T-helper 9 cell (primary cell): ENCODE measurements around the gene SHPK.

Source experiments
- DNase-seq: peaks from one replicate; pipeline ENCODE4 v3.0.0-alpha.2; 2020

The SHPK gene

DNA sequence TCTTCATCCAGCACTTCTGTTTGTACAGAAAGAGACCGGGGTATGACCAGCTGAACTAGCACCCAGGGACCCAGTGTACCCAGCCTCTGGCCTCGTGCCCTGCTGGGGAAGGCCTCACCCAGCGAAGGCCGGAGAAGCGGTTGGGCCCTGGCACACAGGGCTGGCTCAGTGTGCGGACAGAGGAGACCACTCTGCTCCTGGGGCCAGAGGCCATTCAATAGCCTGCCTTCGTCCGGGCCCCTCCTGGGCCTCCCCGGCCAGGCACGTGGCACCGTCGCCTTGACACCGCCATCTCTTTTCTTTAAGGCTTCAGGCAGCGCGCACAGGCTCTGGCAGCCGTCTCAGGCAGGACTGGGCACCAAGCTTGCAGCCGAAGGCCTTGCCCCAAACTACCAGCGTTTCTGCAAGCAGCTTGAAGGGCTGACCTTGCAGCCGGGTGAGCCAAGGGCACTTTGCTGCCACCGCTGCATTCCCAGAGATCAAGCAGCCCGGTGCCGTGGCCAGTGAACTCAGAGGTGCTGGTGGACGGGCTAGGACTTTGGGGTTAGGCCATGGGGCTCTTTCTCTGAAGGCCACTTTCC lies 24.4 kb upstream of the SHPK start:
- DNase-seq, result no peak

DNA sequence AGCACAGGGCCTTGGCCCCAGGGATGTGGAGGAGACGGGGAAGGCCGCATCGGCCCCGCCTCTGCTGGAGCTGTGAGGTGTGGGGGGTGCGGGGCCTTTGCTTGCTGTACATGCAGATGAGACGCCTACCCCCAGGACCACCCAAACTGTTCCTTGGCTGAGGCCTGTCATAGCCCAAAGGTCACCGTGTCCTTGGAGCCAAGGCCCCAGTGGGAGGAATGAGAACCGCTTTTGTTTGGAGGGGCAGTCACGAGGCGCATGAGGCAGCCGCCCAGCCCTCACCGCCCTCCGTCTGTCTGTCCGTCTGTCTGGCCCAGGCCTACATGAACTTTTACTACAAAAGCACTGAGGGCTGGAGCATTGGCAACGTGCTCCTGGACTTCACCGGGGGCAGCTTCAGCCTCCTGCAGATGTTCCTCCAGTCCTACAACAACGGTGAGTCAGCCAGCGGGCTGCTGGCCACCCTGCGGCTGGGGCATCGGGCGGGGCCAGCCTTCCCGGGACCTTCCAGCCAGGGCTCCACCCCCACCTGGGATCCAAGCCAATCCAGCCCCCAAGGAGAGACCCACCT lies 23.6 kb upstream of the SHPK start:
- no peak for DNase-seq

DNA sequence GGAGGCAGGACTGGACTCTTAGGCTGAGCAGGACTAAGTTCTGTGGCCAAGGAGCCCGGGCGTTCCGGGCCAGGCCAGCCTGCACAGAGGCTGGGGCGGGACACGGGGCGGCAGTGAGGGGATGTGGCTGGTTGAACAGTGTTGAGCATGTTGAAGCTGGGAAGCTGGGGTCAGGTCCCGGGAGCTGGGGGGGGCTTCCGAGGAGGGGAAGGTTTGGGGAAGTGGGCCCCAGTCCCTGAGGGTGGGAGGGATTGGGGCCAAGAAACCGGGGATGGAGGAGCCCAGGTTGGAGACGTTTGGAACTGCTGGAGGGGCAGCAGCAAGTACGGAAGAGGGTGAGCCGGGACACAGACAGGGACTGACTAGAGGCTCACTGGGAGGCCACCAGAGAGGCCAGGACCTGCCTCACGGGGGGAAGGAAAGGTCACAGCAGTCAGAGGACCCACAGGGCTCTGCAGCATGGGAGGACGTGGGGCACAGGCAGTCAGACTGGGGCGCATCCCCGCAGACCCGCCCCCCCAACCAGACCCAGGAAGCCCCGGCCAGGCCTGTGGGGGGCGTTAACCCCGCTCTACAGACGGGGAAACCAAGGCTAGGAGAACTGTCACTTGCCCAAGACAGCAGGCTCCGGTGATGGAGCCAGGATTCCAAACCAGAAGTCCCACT lies 22.9 kb upstream of the SHPK start:
- no peak for DNase-seq

DNA sequence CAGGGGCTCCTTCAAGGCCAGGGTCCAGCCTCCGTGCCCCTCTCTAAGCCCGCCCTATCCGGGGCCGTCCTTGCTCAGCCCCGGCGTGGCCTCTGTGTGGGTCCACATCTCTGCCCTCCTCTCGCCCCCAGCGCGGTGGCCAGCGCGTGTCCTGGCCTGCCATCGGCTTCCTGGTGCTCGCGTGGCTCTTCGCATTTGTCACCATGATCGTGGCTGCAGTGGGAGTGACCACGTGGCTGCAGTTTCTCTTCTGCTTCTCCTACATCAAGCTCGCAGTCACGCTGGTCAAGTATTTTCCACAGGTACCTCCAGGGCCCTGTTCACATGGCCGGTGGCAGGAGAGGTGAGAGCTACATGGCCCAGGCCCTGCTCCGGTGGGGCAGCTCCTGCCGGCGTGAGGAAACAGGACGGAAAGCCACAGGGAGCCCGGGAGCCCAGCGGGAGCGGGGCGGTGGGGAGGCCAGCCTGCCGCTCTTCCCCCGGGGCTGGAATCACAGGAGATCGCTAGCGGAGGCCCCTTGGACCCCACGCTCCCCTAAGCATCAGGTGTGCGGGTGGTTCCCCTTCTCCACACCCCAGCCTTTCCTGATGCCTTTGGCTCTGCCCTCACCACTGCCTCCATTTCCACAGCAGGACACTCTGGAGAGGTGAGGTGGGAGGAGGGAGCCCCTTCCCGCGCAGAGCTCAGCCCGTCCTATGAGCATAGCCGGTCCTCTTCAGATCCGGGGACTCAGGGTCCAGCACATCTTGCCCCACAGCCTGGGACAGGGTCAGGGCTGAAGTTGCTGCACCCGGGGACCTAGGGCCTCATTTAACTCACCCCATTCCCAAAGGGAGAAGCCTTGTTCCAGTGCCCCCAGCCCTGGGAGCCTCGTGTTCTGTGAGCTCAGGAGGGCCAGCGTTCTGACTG lies 22.1 kb upstream of the SHPK start:
- no peak for DNase-seq

DNA sequence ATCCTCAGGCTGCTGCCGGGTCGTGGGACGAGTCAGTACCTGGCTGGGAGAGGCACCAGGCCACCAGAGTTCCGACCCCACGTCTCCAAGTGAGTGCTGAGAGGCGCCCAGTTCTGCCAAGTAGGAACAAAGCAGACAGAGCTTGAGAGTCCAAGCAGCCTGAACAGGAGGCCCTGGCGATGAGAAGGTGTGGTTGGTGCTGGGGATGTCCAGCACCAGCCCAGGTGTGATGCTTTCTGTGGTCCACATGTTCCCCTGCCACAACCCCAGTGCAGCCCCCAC lies 21.5 kb upstream of the SHPK start:
- no peak for DNase-seq

DNA sequence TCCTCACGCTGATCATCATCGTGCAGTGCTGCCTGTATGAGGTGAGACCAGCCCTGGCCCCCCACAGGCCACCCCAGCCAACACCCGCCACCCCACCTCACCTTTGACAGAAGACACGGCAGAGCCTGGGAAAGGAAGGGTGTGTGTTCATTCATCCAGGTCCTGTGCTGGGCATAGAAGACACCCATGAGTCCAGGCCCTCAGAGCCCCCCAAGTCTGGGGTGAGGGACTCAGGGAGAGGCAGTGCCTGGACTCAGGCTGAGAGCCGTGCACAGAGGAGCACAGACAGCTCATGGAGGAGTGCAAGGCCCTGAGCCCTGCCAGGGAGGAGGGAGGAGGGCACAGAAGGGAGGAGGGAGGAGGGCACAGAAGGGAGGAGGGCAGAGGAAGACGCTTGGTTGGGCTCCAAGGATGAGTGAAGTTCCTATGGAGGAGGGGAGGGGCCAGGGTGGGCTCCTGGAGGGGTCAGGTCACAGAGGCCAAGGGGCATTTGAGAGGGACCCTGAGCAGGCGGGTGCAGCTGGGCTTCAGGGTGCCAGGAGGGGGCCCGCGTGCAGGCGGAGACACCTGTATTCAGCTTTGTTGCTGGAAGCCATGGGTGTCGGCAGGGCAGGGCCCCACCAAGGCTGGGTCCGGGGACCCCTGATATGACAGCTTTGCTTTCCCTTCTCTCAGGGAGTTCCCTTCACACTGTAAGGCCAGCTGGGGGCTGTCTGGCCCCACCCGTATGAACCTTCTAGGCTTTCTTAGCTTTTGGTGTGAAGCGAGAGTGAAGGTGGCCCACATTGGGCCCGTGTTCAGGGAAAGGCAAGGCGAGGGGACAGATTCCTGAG lies 20.9 kb upstream of the SHPK start:
- no peak for DNase-seq

DNA sequence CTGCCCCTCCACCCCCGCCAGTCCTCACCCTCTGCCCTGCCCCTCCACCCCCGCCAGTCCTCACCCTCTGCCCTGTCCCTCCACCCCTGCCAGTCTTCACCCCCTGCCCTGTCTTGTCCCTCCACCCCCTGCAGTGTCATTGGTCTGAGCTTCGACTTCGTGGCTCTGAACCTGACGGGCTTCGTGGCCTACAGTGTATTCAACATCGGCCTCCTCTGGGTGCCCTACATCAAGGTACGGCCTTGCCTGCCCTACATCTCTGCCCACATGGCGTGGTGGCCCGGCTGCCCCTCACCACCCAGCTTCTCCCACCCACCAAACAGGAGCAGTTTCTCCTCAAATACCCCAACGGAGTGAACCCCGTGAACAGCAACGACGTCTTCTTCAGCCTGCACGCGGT lies 20.3 kb upstream of the SHPK start:
- DNase-seq, result no peak

DNA sequence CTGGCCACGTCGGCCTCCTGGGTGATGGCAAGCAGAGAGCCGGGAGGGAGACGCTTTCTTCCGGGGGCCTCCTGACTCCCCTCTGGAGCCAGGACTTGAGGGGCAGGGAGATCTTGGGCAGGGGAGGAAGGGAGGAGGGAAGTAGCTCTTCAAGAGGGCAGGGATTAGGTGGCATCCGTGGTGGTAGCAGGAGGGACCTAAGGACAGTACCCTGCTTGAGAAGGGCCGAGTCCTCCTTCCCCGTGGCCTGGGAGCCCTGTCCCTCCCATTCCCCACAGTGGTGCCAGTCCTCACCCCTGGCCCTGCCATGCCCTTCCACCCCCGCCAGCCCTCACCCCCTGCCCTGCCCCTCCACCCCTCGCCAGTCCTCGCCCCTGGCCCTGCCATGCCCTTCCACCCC lies 19.7 kb upstream of the SHPK start:
- DNase-seq, result no peak

DNA sequence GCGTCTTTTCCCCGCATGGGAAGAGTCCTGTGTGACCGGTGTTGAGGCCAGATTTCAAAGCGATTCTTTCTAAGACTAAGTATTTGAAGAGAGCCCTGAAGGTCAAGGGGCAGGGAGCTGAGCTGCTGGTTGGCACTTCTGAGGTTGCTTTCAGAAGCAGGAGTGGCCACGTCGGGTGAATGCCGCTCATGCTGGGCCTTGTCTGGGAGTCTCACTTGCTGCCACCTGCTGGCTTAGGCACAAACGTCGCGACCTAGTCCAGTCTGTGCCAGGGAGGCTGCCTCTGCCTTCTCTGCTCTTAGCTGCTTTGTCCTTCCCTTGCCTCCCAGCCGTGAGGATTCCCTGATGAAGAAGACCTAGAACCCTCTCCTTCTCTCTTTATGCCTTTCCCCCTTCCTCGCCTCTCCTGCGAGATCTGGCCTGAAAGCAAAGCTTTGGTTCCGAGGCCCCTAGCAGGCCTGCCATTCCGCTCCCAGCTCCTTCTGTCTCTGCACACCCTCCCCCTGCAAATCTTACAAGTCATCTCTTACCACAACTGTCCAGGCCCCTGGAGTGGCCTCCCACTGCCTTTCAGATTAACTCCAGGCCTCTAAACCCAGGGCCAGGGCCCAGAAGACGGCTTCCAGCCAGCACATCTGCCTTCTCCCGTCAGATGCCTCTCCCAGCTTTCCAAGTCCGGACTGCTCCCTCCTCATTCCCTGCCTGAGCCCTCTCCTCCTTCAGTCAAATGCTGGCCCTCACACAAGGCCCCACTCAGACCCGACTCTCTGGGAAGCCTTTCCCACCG lies 11.9 kb upstream of the SHPK start:
- no peak for DNase-seq

DNA sequence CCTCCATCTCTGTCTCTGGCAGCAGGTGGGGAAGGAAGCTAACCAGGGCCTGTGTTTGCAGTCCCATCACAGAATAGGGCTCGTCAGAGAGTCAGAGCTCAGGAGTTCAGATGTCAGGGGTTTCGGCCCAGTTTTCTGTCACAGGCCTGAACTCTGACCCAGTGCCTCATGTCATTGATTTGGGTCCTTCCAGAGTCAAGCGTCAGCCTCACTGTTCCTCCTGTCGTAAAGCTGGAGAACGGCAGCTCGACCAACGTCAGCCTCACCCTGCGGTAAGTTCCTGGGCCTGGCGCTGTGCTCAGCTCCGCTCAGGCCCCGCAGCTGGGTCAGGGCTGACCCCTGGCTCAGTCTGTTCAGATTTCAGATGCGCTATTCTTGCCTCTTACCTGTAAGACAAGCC lies 11.2 kb upstream of the SHPK start:
- no peak for DNase-seq

DNA sequence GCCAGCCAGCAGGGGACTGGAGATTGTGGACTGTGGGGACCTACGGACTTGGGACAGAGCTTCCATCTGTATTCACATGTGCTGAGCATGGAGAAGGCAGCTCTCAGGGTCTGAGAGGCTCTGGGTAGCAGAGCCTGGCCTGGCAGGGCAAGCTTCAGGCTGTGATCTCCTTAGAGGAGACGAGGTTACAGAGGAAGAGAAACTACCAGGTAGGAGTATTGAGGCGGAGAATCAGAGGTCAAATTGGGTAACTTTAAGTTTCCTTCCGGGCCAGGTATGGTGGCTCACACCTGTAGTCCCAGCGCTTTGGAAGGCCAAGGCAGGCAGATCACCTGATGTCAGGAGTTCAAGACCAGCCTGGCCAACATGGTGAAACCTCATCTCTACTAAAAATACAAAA lies 9.3 kb upstream of the SHPK start:
- no peak for DNase-seq

DNA sequence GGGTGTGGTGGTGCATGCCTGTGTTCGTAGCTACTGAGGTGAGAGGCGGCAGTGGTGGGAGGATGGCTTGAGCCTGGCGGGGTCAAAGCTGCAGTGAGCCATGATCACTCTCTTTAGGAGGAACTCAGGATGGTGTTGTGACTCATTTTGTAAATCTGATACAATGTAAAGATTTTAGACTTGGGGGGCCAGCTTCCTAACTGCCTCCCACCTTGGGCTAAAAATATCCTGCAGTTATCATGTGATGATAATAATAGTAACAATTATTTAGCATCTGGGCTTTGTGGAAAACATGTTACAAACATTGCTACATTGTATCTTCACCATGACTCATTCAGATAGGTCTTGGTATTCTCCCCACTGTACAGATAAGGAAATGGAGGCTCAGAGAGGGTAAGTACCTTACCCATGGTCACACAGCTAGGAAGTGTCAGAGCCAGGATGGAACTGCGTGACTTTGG lies 7.9 kb upstream of the SHPK start:
- DNase-seq, result no peak

DNA sequence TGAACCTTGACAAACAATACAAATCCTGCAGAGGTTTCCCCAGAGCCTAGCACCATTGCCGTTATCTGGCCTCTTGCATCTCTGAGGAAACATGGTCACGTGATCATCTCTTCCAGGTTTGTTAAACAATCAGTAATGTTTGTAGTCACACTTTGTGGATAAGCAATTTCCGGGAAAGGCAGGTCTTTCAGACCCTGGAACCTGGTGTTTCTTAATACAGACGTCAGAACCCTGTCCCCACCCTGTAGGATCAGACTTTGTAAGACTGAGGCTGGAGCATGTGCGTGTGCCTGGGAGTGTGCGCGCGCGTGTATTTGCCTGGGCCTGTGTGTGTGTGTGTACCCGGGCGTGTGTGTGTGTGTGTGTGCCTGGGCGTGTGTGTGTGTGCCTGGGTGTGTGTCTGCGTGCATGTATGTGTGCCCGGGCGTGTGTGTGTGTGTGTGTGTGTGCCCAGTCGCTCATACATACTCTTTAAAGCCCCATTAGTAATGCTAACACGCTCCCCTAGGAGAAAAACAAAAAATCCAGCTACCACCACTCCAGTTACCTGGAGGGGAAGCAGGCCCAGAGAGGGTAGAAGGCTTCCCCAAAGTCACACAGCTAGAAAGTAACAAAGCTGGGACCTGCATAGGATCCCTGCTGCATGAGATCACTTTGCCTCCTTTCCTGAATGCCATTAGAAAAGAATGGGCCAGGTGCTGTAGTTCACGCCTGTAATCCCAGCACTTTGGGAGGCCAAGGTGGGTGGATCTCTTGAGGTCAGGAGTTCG lies 5.9 kb upstream of the SHPK start:
- DNase-seq, result no peak

DNA sequence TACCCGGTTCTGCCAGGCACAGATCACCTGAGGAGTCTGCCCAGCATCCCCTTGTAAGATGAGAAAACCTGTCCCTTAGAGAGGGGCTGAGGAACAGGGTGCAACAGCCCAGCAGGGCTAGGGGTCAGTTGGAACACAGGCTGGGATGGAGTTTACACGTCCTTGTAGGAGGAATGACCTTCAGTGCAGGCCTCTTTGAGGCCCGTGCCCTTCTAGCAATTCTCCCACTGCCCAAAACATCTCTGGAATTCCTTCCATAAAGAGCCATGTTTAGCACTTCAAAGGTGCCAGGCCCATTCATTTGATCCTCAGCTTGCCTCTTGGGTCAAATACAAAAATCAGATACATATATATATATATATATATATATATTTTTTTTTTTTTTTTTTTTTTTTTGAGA lies 5.0 kb upstream of the SHPK start:
- no peak for DNase-seq

DNA sequence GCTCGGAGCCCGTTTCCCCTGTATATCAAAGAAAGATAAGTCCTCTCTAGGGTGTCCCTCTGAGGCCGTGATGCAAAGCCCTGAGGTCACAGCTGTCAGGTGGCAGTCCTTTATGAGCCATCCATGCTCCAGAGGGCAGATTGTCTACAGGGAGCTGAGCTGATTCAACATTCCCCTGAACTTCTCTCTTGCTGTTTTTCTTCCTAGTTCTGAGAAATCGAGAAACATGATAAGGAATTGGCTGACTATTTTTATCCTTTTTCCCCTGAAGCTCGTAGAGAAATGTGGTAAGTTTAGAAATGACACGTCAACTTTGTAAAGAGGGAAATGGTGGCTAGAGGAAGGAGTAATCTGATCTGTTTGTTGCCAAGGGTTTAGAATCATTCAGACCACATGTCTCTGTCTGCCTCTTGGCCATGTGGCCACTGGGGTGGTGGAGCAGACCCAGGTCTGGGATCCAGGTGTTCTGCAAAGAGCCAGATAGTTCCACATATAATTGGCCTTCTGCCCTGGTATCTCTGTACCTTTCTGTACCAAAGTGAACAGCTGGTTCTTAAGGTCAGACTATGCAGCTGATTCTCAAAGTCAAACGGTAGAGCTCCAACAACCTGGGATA lies 4.0 kb upstream of the SHPK start:
- no peak for DNase-seq

DNA sequence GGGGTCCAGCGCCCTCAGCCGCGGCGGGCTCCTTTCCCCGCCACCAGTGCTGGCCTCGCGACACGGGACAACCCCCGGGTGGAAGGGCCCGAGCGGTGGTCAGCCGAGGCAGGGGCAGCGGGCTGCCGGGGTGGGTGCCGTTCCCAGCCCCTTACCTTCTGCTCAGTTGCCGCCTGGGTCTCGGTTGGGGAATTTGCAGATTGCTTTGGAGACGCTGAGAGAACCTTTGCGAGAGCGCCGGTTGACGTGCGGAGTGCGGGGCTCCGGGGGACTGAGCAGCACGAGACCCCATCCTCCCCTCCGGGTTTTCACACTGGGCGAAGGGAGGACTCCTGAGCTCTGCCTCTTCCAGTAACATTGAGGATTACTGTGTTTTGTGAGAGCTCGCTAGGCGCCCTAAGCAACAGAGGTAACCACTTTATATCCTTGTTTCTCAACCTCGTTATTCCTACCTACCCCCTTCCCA lies 891 bp upstream of the SHPK start:
- DNase-seq, result no peak

DNA sequence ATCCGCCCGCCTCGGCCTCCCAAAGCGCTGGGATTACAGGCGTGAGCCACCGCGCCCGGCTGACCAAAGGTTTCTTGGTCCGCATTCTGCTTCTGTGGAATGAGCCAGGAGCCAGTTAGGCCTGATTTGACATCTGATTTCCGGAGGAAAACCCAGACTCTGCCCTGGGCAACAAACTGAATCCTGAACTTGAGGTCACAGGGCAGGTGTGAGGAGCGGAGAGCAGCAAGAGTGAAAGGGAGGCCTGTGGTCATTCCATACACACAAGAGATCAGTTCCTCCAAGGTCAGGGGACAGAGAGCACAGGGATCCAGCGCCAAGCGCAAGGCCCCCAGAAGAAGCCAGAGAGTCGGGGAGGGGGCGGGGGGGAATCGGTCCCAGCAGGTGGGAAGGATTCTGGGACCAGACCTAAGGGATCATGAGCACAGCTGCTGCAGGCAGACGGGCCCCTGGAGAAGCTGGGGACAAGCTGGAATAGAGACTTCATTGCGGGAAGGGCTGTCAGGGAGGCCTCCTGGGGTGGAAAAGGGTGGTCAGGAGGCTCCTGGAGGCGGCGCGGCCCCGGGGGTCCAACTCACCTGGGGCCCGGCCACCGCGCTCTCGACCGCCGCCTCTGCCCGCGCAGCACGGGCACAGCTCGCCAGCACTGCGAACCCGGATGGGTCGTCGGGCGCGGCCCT lies 436 bp downstream of the SHPK start:
- DNase-seq, result no peak

DNA sequence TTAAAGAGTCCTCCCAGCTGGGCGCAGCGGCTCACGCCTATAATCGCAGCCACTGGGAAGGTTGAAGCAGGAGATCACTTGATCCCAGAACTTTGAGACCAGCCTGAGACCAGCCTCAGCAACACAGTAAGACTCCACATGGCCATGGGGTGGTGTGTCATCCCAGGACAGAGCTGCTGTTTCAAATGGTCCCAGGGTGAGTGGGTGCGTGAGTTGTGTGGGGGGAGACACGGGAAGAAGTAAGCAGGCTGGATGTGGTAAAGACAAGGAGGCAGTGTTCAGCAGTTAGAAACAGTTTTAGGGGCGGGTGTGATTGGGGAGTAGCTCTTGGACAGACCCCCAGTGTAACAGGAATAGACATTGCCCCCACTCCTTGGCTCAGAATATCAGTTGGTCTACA lies 3.8 kb downstream of the SHPK start:
- DNase-seq, result no peak

DNA sequence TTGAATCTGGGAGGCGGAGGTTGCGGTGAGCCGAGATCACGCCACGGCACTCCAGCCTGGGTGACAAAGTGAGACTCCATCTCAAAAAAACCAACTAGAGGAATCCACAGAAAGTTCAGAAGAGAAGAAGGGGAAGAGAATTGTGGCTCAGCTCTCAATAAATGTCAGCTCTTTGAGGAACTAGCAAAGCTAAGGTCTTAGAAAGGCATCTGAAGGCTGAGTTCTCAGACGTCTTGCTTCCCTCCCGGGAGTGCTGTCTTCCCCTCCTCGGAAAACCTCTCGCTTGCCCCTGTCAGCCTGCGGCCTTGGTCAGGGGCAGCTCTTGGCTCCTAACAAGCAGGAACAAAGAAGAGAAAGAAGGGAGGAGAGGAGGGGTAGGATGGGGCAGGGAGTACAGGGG lies 5.3 kb downstream of the SHPK start:
- DNase-seq, result no peak

DNA sequence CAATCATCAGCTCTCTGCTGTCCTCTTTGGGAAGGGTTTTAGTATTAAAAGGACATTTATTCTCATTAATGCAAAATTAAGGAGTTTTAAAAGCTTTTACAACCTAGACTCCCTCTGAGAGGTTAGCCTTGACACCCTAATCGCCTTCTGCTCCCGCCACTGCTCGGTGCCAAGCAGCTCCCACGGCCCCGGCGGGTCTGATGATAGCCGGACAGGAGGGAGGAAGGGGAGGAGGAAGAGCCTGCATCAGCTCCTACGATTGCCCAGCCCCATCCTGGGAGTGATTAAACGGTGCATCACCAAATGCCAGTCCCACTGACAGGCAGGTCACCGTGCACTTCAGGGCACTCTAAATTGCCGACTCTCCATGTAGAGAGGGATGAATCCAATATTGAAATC lies 8.3 kb downstream of the SHPK start:
- no peak for DNase-seq
